ENCODE results near the gene MSANTD7.

The MSANTD7 gene

GRCh38 chr10:14837003-14837756 is 926 bp upstream of the MSANTD7 start:
- TF ChIP-seq SPI1 (IDR thresholded peaks at IDR 0.05; ENCODE audit: low read depth, low read length) (no peak), POU2F2 (IDR thresholded peaks at IDR 0.05; ENCODE audit: low read depth, low read length) (no peak), TAF1 (IDR thresholded peaks at IDR 0.05; ENCODE audit: low read depth, low read length) (no peak), POLR2A (IDR thresholded peaks at IDR 0.05; ENCODE audit: low read depth, low read length) (no peak)
- FAIRE-seq, result no peak
- DNase-seq (ENCODE audit: insufficient read length, low spot score), result no peak

DNA sequence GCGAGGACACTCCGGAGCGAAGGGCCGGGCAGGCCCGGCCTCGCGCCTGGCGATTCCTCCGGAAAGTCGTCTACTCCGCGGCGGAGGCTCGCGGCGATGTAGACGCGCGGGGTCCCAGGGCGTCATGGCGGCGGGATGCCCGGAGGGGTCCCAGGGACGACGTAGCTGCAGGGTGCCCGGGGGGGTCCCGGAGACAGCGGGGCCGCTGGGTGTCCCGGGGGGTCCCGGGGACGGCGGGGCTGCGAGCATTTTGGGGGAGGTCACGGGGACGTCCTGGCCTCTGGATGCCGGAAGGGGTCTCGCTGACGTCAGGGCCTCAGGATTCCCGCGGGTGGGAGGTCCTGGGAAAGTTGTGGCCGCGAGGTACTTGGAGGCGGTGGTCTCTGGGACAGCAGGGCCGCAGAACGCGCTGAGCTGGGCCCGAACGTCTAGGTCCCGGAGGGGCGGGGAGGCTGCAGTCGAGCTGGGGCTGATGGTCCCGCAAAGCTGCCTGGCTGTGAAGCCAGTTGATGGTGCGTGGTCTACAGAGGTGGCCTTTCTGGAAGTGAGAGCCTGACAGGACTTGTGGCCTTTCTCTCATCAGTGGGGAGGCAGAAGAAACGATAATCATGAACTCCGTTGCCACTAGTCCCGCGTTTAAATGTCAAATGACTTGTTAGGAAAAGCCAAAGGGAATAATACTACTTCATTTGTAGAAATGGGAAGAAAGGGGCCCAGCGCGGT is 637 bp downstream of the MSANTD7 start:
- TF ChIP-seq POLR2AphosphoS5 (IDR thresholded peaks at IDR 0.05; ENCODE audit: low read depth, low read length) (no peak), POU2F2 (IDR thresholded peaks at IDR 0.05; ENCODE audit: low read depth, low read length) (no peak), PAX5 (IDR thresholded peaks at IDR 0.05; ENCODE audit: insufficient read depth, low read length, severe bottlenecking) (no peak), TAF1 (IDR thresholded peaks at IDR 0.05; ENCODE audit: low read depth, low read length) (no peak), POLR2A (IDR thresholded peaks at IDR 0.05; ENCODE audit: low read depth, low read length) (no peak; the same call in 1 of the 2 replicates), SPI1 (IDR thresholded peaks at IDR 0.05; ENCODE audit: low read depth, low read length) (no peak)
- FAIRE-seq (no peak), DNase-seq (ENCODE audit: insufficient read length, low spot score) (peak; percentile 25)

GRCh38 chr10:14839305-14839695 is 1.2 kb downstream of the MSANTD7 start:
- no peak for DNase-seq (ENCODE audit: insufficient read length, low spot score)
- no peak for FAIRE-seq
- TF ChIP-seq TAF1 (IDR thresholded peaks at IDR 0.05; ENCODE audit: low read depth, low read length) (no peak), POLR2AphosphoS5 (IDR thresholded peaks at IDR 0.05; ENCODE audit: low read depth, low read length) (no peak), POLR2A (IDR thresholded peaks at IDR 0.05; ENCODE audit: low read depth, low read length) (no peak), POU2F2 (IDR thresholded peaks at IDR 0.05; ENCODE audit: low read depth, low read length) (no peak), SPI1 (IDR thresholded peaks at IDR 0.05; ENCODE audit: low read depth, low read length) (no peak), PAX5 (IDR thresholded peaks at IDR 0.05; ENCODE audit: insufficient read depth, low read length, severe bottlenecking) (no peak)

- TF ChIP-seq POLR2AphosphoS5 (IDR thresholded peaks at IDR 0.05; ENCODE audit: low read depth, low read length) (no peak), TAF1 (IDR thresholded peaks at IDR 0.05; ENCODE audit: low read depth, low read length) (no peak), PAX5 (IDR thresholded peaks at IDR 0.05; ENCODE audit: insufficient read depth, low read length, severe bottlenecking) (no peak), SPI1 (IDR thresholded peaks at IDR 0.05; ENCODE audit: low read depth, low read length) (no peak), POU2F2 (IDR thresholded peaks at IDR 0.05; ENCODE audit: low read depth, low read length) (no peak), POLR2A (IDR thresholded peaks at IDR 0.05; ENCODE audit: low read depth, low read length) (no peak)
- FAIRE-seq, result no peak
Measured at GRCh38 chr10:14840178-14840577, 2.1 kb downstream of the MSANTD7 start.

GRCh38 chr10:14843327-14843988 is 5.4 kb downstream of the MSANTD7 start:
- TF ChIP-seq TAF1 (IDR thresholded peaks at IDR 0.05; ENCODE audit: low read depth, low read length) (no peak), POLR2A (IDR thresholded peaks at IDR 0.05; ENCODE audit: low read depth, low read length) (no peak), POU2F2 (IDR thresholded peaks at IDR 0.05; ENCODE audit: low read depth, low read length) (no peak), PAX5 (IDR thresholded peaks at IDR 0.05; ENCODE audit: insufficient read depth, low read length, severe bottlenecking) (no peak)
- DNase-seq (ENCODE audit: insufficient read length, low spot score) (no peak), FAIRE-seq (no peak)

More at GRCh38 chr10:14840178-14840577, 2.1 kb downstream of the MSANTD7 start:
- no peak for DNase-seq (ENCODE audit: insufficient read length, low spot score)

DNA sequence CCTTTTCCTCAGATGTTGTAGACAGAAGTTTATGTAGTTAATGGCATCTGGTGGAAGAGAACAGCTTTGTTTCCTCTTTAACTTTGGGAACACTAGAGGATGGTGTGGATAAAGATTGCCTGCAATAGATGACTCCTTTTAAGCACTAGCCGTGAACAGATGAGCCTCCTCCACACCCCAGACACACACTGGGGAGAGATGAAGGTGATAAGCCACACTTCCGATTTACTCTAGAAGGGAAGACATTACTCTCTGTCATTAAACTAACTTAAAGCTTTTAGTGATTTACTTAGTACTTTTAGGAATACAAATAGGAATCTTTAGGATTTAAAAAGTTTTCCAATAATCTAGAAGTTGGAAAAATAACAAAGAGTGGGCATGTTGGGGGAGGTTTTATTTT is 6.8 kb downstream of the MSANTD7 start:
- FAIRE-seq, result no peak
- DNase-seq (ENCODE audit: insufficient read length, low spot score), result no peak
- TF ChIP-seq POU2F2 (IDR thresholded peaks at IDR 0.05; ENCODE audit: low read depth, low read length), result no peak
- no peak for TF ChIP-seq PAX5 (IDR thresholded peaks at IDR 0.05; ENCODE audit: insufficient read depth, low read length, severe bottlenecking)
- 0 out of 2 replicates have a peak, but pooled peaks have one; percentile 8 for TF ChIP-seq POLR2A (IDR thresholded peaks at IDR 0.05; ENCODE audit: low read depth, low read length)

DNA sequence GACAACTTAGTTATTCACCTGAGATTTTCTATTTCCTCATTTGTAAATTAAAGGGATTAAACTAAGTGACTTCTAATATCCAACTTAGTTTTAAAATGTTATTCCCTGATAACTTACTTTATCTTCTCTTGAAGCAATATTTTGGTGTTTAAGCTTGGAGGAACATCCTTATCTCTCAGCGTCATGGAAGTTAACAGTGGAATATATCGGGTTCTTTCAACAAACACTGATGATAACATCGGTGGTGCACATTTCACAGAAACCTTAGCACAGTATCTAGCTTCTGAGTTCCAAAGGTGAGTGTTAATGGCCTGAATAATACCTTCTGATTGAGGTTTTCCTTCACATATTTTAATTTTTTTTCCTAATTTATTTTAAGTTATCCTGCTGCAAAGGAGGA is 14.1 kb downstream of the MSANTD7 start:
- TF ChIP-seq TAF1 (IDR thresholded peaks at IDR 0.05; ENCODE audit: low read depth, low read length), result no peak
- TF ChIP-seq POLR2AphosphoS5 (IDR thresholded peaks at IDR 0.05; ENCODE audit: low read depth, low read length), result no peak
- no peak for TF ChIP-seq PAX5 (IDR thresholded peaks at IDR 0.05; ENCODE audit: insufficient read depth, low read length, severe bottlenecking)
- TF ChIP-seq POLR2A (IDR thresholded peaks at IDR 0.05; ENCODE audit: low read depth, low read length), result no peak
- TF ChIP-seq POU2F2 (IDR thresholded peaks at IDR 0.05; ENCODE audit: low read depth, low read length), result no peak
- no peak for TF ChIP-seq SPI1 (IDR thresholded peaks at IDR 0.05; ENCODE audit: low read depth, low read length)
- no peak for FAIRE-seq
- DNase-seq (ENCODE audit: insufficient read length, low spot score), result no peak

GRCh38 chr10:14855453-14855852 is 17.3 kb downstream of the MSANTD7 start:
- TF ChIP-seq POLR2AphosphoS5 (IDR thresholded peaks at IDR 0.05; ENCODE audit: low read depth, low read length), result no peak
- TF ChIP-seq PAX5 (IDR thresholded peaks at IDR 0.05; ENCODE audit: insufficient read depth, low read length, severe bottlenecking), result no peak
- TF ChIP-seq SPI1 (IDR thresholded peaks at IDR 0.05; ENCODE audit: low read depth, low read length), result no peak
- TF ChIP-seq TAF1 (IDR thresholded peaks at IDR 0.05; ENCODE audit: low read depth, low read length), result no peak
- no peak for TF ChIP-seq POLR2A (IDR thresholded peaks at IDR 0.05; ENCODE audit: low read depth, low read length)
- no peak for TF ChIP-seq POU2F2 (IDR thresholded peaks at IDR 0.05; ENCODE audit: low read depth, low read length)
- FAIRE-seq, result no peak

DNA sequence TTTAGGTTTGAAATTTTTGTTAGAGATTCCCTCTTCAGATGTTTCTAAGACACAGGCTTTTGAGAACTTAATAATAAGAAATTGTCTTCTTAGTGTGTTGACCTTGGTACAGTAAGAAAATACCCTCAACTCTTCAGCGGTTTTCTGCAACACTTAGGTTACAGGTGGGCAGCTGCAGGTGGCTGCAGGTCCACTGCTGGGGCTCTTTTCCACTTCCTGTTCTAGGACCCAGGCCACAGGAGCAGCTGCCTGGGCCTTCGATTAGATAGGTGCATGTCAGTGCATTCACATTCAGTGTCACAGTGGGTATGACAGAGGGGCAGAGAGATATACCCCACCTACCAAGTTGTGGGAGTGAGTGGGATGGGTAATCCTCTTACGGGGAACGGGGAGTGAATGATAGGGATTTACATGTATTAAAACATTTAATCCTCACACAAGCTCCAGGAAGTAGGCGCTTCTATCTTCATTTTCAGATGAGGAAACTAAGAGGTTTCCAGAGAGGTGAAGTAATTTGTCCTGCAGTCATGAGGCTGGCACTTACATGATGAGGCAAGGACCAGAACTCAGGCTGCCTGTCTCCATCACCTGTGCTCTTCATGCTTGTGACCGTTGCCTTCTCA is 20.3 kb downstream of the MSANTD7 start:
- TF ChIP-seq POU2F2 (IDR thresholded peaks at IDR 0.05; ENCODE audit: low read depth, low read length) (no peak), SPI1 (IDR thresholded peaks at IDR 0.05; ENCODE audit: low read depth, low read length) (peak; percentile 53), POLR2AphosphoS5 (IDR thresholded peaks at IDR 0.05; ENCODE audit: low read depth, low read length) (no peak)
- DNase-seq (ENCODE audit: insufficient read length, low spot score), result no peak
- FAIRE-seq, result no peak

More at GRCh38 chr10:14855453-14855852, 17.3 kb downstream of the MSANTD7 start:
- no peak for DNase-seq (ENCODE audit: insufficient read length, low spot score)
